Rectal smooth muscle tissue (tissue), 1 donor: ENCODE data around the gene CLCN3.
A peak's percentile ranks its signal among the peaks of the same experiment; 100 is the strongest.
"Not testable (repeated sequence)": the region's sequence is repeated elsewhere in the genome, so short reads cannot be mapped to it uniquely, and the experiment has no call there.

Experiments
- H3K27ac ChIP-seq: one replicate; pipeline ENCODE4 v1.7.0; 2013; ENCODE audit warnings: low read depth, low read length, inconsistent platforms
- H3K27me3 ChIP-seq: one replicate; pipeline ENCODE4 v1.7.0; 2013; ENCODE audit warnings: low read length; ENCODE audit not compliant: control insufficient read depth, insufficient read depth
- H3K36me3 ChIP-seq: one replicate; pipeline ENCODE4 v1.7.0; 2013; ENCODE audit warnings: low read length; ENCODE audit not compliant: control insufficient read depth, insufficient read depth
- H3K4me1 ChIP-seq: one replicate; pipeline ENCODE4 v1.7.0; 2013; ENCODE audit warnings: low read length; ENCODE audit not compliant: control insufficient read depth, insufficient read depth
- H3K4me3 ChIP-seq: one replicate; pipeline ENCODE4 v1.7.0; 2013; ENCODE audit warnings: low read length
- H3K9ac ChIP-seq: one replicate; pipeline ENCODE4 v1.7.0; 2013; ENCODE audit warnings: low read length

Gene CLCN3

GRCh38 chr4:169662206-169662605 lies 41.8 kb downstream of the CLCN3 start:
- H3K36me3 ChIP-seq: no peaks in the 10 kb centered on the region
- H3K9ac ChIP-seq: no peak overlapping the region
- H3K27ac ChIP-seq: no peak overlapping the region
- no peak overlapping the region for H3K4me3 ChIP-seq
- H3K4me1 ChIP-seq: peaks cover 7% of the 10 kb centered on the region
- H3K27me3 ChIP-seq: no peaks in the 10 kb centered on the region

DNA sequence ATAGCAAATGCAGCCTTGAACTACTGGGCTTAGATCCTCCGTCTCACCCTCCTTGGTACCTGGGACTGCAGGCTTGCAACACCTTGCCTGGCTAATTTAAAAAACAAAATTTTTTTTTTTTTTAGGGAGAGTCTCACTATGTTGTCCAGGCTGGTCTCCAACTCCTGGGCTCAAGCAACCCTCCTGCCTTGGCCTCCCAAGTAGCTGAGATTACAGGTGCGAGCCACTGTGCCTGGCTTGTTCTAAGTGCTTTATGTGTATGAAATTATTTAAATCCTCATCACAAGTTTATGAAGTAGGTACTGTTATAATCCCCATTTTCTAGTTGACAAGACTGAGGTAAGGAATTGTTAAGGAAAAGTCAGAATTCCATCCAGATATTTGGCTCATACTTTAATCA lies 43.0 kb downstream of the CLCN3 start:
- no peaks in the 10 kb centered on the region for H3K27me3 ChIP-seq
- H3K4me1 ChIP-seq: peaks cover 7% of the 10 kb centered on the region
- no peak overlapping the region for H3K9ac ChIP-seq
- no peak overlapping the region for H3K4me3 ChIP-seq
- no peaks in the 10 kb centered on the region for H3K36me3 ChIP-seq
- H3K27ac ChIP-seq: no peak overlapping the region

DNA sequence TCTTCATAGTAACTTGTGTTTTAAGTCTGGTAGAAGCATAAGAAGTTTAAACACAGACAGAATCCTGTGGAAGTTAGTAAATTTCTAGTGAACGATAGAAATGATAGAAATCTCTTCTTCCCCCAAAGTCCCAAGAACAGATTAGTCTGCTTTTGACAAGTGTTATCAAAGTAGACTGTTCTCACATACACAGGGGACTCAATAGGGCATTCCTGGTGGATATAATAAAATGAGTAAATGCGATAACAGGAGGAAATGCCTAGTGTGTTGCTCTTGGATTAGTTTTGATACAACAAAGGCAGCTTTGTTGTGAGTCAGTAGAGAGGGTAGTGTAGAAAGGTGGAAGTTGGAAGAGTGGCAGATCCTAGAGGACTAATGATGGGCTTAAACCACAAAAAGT lies 43.5 kb downstream of the CLCN3 start:
- H3K4me3 ChIP-seq: no peak overlapping the region

DNA sequence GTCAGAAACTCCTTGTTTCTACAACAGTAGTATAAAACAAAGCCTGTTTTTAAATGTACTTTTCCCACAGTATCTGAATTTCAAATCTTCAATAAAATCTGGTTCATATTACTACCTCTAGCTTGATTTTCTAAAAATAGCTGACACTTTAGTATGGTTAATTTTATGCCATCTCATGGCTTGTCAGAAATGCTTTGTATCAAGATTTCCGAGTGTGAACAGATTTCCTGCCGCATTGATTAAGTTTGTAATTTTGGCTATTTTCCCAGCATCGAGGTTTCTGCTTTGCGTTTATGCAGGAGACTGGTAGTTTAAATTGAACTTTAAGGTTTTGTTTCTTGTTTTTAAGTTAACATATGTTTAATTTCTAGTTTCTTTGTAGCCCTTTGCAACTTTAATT lies 44.2 kb downstream of the CLCN3 start:
- Histone ChIP-seq H3K27ac (no peak overlapping the region), H3K36me3 (no peaks in the 10 kb centered on the region), H3K27me3 (no peaks in the 10 kb centered on the region), H3K9ac (no peak overlapping the region), H3K4me1 (peaks cover 2% of the 10 kb centered on the region), H3K4me3 (no peak overlapping the region)

More for the DNA sequence above, 43.5 kb downstream of the CLCN3 start:
- no peak overlapping the region for H3K27ac ChIP-seq
- H3K27me3 ChIP-seq: no peaks in the 10 kb centered on the region
- H3K9ac ChIP-seq: no peak overlapping the region
- H3K36me3 ChIP-seq: no peaks in the 10 kb centered on the region
- H3K4me1 ChIP-seq: peaks cover 7% of the 10 kb centered on the region

DNA sequence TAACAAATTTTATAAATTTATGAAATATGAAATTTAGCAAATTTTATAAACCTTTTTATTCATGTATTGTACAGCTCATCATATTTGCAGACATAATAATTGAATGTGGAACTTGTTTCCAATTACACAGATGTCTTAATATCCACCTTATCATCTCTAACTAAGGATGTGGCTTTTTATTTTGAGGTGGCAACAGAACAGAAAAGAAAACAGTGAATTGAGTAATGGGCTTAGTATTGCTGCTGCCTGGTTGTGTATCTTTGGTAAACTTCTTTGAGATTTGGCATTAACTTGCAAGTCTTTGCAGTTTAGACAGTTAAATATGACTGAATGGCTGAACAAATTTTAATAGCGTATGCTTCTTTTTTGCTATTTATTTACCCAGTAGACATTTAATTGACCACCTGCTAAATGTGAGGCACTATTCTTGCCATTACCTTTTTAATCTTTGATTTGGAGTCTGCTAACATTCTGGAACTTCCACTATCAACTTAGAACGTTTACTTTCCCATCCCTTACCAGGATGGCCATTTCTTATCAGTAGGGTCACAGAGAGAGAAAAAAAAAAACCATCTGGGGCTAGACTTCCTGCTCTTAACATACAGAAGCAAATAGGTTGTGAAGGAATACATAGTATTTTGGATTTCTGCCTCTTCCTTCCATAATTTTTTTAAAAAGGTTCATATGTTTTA lies 44.8 kb downstream of the CLCN3 start:
- peaks cover 2% of the 10 kb centered on the region for H3K4me1 ChIP-seq
- no peaks in the 10 kb centered on the region for H3K27me3 ChIP-seq
- no peak overlapping the region for H3K9ac ChIP-seq
- H3K4me3 ChIP-seq: peak overlapping the region; percentile 3
- no peak overlapping the region for H3K27ac ChIP-seq
- H3K36me3 ChIP-seq: no peaks in the 10 kb centered on the region

DNA sequence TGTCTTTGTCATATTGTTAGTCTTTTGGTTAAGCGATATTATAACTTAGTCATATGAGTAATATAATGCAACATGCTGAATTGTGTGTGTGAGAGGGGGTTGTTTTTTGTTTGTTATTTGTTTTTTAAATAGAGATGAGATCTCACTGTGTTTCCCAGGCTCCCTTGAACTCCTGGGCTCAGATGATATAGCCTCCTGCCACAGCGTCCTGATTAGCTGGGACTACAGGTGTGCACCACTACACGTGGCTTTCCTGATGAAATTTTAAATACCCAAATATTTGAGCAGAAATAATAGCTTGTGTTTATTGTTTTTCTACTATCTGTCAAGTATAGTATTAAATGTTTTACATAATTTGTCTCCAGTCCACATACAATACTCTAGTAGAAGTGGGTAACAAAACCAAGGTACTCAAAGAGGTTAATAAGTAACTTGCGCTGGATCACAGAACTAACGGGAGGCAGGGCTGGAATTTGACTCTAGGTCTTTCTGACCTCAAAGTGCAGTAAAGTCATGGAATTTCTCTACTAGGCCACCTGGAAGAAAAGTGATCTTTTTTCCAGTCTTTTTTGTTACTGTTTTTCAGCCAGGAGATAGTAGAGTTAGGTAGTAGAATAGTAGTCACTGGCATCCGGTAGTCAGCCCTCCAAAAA lies 47.8 kb downstream of the CLCN3 start:
- no peaks in the 10 kb centered on the region for H3K36me3 ChIP-seq
- H3K27ac ChIP-seq: no peak overlapping the region
- no peak overlapping the region for H3K9ac ChIP-seq
- H3K4me3 ChIP-seq: no peak overlapping the region
- no peaks in the 10 kb centered on the region for H3K4me1 ChIP-seq
- no peaks in the 10 kb centered on the region for H3K27me3 ChIP-seq

- no peaks in the 10 kb centered on the region for H3K4me1 ChIP-seq
- H3K4me3 ChIP-seq: no peak overlapping the region
- no peaks in the 10 kb centered on the region for H3K36me3 ChIP-seq
- H3K9ac ChIP-seq: no peak overlapping the region
- no peak overlapping the region for H3K27ac ChIP-seq
- H3K27me3 ChIP-seq: no peaks in the 10 kb centered on the region
Observed at GRCh38 chr4:169675825-169676224, 55.4 kb downstream of the CLCN3 start.

- no peak overlapping the region for H3K27ac ChIP-seq
- no peaks in the 10 kb centered on the region for H3K4me1 ChIP-seq
Observed at GRCh38 chr4:169677150-169677748, 56.9 kb downstream of the CLCN3 start.

GRCh38 chr4:169678486-169678885 lies 58.1 kb downstream of the CLCN3 start:
- H3K27ac ChIP-seq, H3K4me3 ChIP-seq, H3K36me3 ChIP-seq, H3K9ac ChIP-seq, H3K4me1 ChIP-seq, H3K27me3 ChIP-seq: not testable (repeated sequence)

More at GRCh38 chr4:169677150-169677748, 56.9 kb downstream of the CLCN3 start:
- Histone ChIP-seq H3K36me3 (no peaks in the 10 kb centered on the region), H3K27me3 (no peaks in the 10 kb centered on the region), H3K4me3 (no peak overlapping the region), H3K9ac (no peak overlapping the region)

DNA sequence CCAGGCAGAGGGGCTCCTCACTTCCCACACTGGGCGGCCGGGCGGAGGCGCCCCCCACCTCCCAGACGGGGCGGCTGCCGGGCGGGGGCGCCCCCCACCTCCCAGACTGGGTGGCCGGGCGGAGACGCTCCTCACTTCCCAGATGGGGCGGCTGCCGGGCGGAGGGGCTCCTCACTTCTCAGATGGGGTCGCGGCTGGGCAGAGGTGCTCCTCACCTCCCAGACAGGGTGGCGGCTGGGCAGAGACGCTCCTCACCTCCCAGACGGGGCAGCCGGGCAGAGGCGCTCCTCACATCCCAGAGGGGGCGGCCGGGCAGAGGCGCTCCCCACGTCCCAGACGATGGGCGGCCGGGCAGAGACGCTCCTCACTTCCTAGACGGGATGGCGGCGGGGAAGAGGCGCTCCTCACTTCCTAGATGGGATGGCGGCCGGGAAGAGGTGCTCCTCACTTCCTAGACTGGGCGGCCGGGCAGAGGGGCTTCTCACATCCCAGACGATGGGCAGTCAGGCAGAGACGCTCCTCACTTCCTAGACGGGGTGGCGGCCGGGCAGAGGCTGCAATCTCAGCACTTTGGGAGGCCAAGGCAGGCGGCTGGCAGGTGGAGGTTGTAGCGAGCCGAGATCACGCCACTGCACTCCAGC lies 58.7 kb downstream of the CLCN3 start:
- not testable (repeated sequence) for H3K36me3 ChIP-seq, H3K27me3 ChIP-seq, H3K4me1 ChIP-seq

DNA sequence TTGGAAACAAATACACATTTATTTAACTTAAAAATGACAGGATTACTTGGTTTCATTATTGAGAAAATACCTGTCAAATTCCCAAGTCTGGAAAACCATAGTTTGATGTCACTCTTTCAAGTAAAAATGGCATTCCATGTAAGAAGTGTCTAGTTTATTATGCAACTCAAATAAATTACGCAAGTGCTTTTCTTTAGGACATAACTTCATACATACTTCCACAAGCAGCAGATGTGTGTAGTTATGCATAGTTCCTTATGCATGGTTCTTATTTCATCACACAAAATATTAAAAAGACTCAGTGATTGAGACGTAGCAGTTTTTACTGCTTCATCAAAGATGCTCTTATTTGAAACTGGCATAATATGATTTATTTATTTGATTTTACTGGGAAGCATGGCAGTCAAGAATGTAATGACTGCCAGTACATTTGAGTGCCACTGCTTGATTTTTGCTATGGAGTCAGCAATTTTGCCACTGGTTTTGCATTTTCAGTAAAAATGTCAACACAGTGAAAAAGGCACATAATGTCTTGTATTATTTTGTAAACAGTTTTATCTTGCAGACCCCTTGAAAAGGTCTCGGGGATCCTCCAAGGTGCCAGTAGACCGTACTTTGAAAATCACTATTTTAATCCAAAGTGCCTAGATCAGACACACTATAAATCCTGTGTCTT lies 62.1 kb downstream of the CLCN3 start:
- no peak overlapping the region for H3K4me3 ChIP-seq
- H3K9ac ChIP-seq: no peak overlapping the region
- no peaks in the 10 kb centered on the region for H3K27me3 ChIP-seq
- H3K36me3 ChIP-seq: peaks cover 2% of the 10 kb centered on the region
- no peak overlapping the region for H3K27ac ChIP-seq
- H3K4me1 ChIP-seq: no peaks in the 10 kb centered on the region

More for the DNA sequence above, 58.7 kb downstream of the CLCN3 start:
- not testable (repeated sequence) for H3K9ac ChIP-seq, H3K4me3 ChIP-seq, H3K27ac ChIP-seq

DNA sequence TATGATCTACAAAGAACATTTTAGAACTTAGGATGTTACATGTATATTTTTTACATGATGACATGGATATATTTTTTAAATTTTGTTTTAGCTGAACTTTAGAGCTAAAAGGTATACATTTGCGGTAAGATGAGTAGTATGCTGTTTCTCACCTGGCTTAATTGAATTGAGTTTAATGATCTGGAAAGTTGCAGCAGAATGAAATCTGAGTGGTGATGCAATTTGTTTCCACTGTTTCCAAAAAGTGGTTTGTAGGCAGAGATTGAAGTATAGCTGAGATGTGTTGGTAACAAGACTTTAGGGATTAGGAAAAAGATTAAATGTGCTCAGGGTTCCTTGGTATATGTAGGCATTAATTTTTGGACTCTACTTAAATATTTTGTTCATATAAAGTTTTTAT lies 69.3 kb downstream of the CLCN3 start:
- peaks cover 6% of the 10 kb centered on the region for H3K36me3 ChIP-seq
- H3K27me3 ChIP-seq: no peaks in the 10 kb centered on the region
- no peak overlapping the region for H3K4me3 ChIP-seq
- no peak overlapping the region for H3K27ac ChIP-seq
- no peak overlapping the region for H3K9ac ChIP-seq
- H3K4me1 ChIP-seq: no peaks in the 10 kb centered on the region
